ENCODE measurements around the gene IARS1.

Gene IARS1

DNA sequence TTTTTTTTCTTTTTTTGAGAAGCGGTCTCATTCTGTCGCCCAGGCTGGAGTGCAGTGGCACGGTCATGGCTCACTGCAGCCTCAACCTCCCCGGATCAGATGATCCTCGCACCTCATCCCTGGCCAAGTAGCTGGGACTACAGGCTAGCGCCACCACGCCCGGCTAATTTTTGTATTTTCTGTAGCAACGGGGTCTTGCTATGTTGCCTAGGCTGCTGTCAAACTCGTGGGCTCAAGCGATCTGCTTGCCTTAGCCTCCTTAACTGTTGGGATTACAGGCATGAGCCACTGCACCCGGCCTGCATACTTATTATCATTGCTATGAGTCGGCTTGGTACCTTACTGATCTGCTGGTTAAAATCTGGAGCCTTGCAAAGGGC, 790 bp upstream of the IARS1 start:
- Histone ChIP-seq H3K4me3 (ENCODE audit: low read length) (peak overlapping the region; percentile 88), H3K4me1 (ENCODE audit: control insufficient read depth, insufficient read depth, low read length) (peaks cover 24% of the 10 kb centered on the region), H3K9ac (ENCODE audit: low read depth, low read length) (peak overlapping the region; percentile 91), H3K27me3 (ENCODE audit: control insufficient read depth, insufficient read depth, low read length) (no peaks in the 10 kb centered on the region), H3K36me3 (ENCODE audit: insufficient read depth, low read length) (peaks cover 31% of the 10 kb centered on the region), H3K9me3 (replicated peaks; ENCODE audit: low read length) (no peaks in the 10 kb centered on the region), H3K4me2 (ENCODE audit: low read length) (peak overlapping the region; percentile 83)

DNA sequence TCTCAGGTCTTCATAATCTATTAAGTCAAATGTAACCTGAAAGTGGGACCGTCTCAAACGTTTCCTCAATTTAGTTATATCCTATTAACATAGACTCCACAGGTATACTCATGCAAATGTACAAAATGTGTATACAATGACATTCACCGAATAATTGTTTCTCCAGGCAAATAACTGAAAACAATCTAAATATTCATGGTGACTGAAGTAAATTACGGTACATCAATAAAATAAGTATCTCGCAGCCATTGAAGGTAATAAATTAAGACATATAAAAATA, 482 bp downstream of the IARS1 start:
- H3K4me1 ChIP-seq (ENCODE audit: control insufficient read depth, insufficient read depth, low read length), result peaks cover 24% of the 10 kb centered on the region
- no peaks in the 10 kb centered on the region for H3K27me3 ChIP-seq (ENCODE audit: control insufficient read depth, insufficient read depth, low read length)
- H3K9ac ChIP-seq (ENCODE audit: low read depth, low read length), result peak overlapping the region; percentile 91
- H3K36me3 ChIP-seq (ENCODE audit: insufficient read depth, low read length), result peaks cover 27% of the 10 kb centered on the region
- H3K4me2 ChIP-seq (ENCODE audit: low read length), result peak overlapping the region; percentile 88
- H3K4me3 ChIP-seq (ENCODE audit: low read length), result peak overlapping the region; percentile 88
- no peaks in the 10 kb centered on the region for H3K9me3 ChIP-seq (replicated peaks; ENCODE audit: low read length)

DNA sequence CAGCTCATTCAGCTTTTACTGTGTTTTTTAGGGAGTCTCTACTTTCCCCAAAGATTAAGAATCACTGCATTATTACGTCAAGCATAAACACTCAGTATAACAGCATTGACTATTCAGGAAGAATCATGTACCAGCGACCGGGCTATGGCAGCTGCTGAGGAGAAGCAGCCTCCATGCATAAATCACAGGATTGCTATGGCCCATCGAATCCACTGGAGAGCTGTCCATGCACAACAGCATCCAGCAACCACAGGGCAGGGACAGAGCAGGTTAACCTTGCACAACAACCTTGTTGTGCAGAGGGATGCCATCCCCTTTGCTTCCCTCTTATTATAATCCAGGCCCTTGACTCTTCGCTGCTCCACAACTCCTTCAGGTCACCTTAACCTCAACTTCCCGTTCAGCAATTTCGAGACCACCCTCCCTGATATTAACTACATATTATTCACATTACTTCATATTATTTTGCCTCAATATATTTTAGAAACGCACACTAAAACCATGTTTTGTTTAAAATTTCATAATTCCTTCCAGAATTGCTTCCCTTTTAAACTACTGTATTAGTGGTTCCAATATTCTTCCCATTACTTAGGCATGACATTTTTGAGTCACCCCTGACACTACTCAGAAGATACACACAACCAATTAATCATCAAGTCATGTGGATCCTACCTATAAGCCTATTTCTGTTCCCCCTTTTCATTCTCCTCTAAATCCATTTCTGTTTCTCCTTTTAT, 991 bp downstream of the IARS1 start:
- Histone ChIP-seq H3K4me3 (ENCODE audit: low read length) (peak overlapping the region; percentile 88), H3K4me2 (ENCODE audit: low read length) (peak overlapping the region; percentile 88), H3K36me3 (ENCODE audit: insufficient read depth, low read length) (peaks cover 27% of the 10 kb centered on the region), H3K9ac (ENCODE audit: low read depth, low read length) (peak overlapping the region; percentile 91), H3K9me3 (replicated peaks; ENCODE audit: low read length) (no peaks in the 10 kb centered on the region), H3K4me1 (ENCODE audit: control insufficient read depth, insufficient read depth, low read length) (peaks cover 24% of the 10 kb centered on the region), H3K27me3 (ENCODE audit: control insufficient read depth, insufficient read depth, low read length) (no peaks in the 10 kb centered on the region)

DNA sequence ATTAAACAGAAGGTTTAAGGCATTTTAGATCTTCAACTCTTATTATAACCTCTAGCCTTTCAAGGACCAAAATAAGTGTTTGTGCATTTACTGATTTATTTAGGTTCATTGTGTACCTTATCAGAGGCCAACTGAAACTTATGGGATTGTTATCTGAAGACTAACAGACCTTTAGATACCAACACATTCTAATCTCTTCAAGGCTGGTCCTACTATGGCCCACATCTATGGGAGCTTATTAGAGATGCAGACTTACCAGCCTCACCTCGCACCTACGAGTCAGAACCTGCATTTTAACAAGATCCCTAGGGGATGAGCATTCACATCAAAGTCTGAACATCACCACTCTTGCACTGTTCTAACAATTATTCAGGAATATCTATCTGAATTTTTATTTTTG, 1.9 kb downstream of the IARS1 start:
- Histone ChIP-seq H3K9ac (ENCODE audit: low read depth, low read length) (no peak overlapping the region), H3K36me3 (ENCODE audit: insufficient read depth, low read length) (peaks cover 28% of the 10 kb centered on the region), H3K4me2 (ENCODE audit: low read length) (peak overlapping the region; percentile 88), H3K4me3 (ENCODE audit: low read length) (no peak overlapping the region), H3K4me1 (ENCODE audit: control insufficient read depth, insufficient read depth, low read length) (peaks cover 24% of the 10 kb centered on the region), H3K9me3 (replicated peaks; ENCODE audit: low read length) (no peaks in the 10 kb centered on the region), H3K27me3 (ENCODE audit: control insufficient read depth, insufficient read depth, low read length) (no peaks in the 10 kb centered on the region)

DNA sequence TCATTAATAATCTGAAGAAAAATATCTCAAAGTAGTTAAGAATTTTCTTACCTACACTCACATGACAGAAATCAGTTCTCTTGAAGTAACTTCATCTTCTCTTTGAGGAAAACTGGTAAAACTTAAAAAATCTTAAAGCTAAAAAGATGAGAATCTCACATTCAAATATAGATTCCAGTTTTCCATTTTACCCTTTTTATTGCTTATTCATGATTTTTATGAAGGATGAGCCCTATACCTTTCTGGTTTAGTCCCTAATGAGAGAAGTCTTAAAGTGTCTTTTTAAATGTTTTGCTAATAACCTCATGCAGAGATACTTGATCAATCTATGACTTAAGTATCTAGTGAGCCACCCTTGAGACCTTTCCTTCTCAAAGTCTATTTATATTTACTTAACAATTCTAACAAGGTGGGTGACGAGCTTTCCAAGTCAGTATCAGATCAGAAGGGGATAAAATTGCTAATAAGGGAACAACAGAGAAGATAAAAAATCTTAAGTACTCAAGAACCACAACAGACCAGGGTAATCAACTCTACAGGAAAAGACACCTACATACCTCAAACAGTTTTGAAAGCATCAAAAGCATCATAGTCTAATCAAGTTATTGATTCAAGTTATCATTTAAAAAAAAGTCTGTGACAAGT, 2.6 kb downstream of the IARS1 start:
- Histone ChIP-seq H3K4me2 (ENCODE audit: low read length) (peak overlapping the region; percentile 88), H3K27me3 (ENCODE audit: control insufficient read depth, insufficient read depth, low read length) (no peaks in the 10 kb centered on the region), H3K9ac (ENCODE audit: low read depth, low read length) (no peak overlapping the region), H3K36me3 (ENCODE audit: insufficient read depth, low read length) (peaks cover 24% of the 10 kb centered on the region), H3K4me1 (ENCODE audit: control insufficient read depth, insufficient read depth, low read length) (peaks cover 24% of the 10 kb centered on the region), H3K9me3 (replicated peaks; ENCODE audit: low read length) (no peaks in the 10 kb centered on the region), H3K4me3 (ENCODE audit: low read length) (no peak overlapping the region)

DNA sequence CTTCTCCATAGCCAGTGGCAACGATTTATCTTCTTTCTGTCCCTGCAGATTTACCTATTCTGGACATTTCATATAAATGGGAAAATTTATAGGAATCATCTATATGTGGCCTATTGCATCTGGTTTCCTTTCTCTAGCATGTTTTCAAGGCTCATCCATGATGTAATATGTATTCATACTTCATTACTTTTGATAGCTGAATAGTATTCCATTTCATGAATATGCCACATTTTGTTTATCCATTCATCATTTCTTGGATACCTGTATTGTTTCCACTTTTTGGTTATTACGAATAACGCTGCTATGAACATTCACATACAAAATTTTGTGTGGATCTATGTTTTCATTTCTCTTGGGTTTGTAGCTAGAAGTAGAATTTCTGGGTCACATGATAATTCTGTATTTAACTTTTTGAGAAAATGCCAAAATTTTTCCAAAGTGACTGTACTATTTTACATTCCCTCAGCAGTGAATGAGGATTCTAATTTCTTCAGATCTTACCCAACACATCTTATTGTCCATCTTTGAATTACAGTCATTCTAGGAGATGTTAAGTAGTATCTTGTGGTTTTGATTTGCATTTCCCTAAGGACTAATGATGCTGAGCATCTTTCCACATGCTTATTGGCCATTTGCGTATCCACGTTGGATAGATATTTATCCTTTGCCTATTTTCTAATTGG, 3.6 kb downstream of the IARS1 start:
- Histone ChIP-seq H3K4me2 (ENCODE audit: low read length) (no peak overlapping the region), H3K27me3 (ENCODE audit: control insufficient read depth, insufficient read depth, low read length) (no peaks in the 10 kb centered on the region), H3K9me3 (replicated peaks; ENCODE audit: low read length) (no peaks in the 10 kb centered on the region), H3K4me1 (ENCODE audit: control insufficient read depth, insufficient read depth, low read length) (peaks cover 23% of the 10 kb centered on the region), H3K4me3 (ENCODE audit: low read length) (no peak overlapping the region), H3K36me3 (ENCODE audit: insufficient read depth, low read length) (peaks cover 34% of the 10 kb centered on the region), H3K9ac (ENCODE audit: low read depth, low read length) (no peak overlapping the region)

DNA sequence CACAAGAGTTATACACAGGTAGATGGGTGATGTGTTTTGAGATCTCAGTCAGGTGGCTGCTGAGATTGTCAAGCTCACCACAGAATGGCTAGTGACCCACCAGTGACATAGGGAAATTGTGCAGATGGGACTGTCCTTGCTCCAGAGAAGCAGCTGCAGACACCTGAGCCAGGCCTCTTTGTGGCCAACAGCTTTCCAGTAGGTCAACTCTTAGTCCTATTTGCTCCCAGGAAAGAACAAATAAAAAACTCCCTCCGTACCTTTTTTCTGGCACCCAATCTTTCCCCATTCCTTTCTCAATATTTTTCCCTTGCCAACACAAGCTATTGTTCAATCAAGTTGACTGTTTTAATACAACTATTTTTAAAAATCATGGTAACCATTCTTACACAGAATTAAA, 14.2 kb downstream of the IARS1 start:
- no peak overlapping the region for H3K9ac ChIP-seq (ENCODE audit: low read depth, low read length)
- H3K9me3 ChIP-seq (replicated peaks; ENCODE audit: low read length), result no peaks in the 10 kb centered on the region
- H3K4me3 ChIP-seq (ENCODE audit: low read length), result no peak overlapping the region
- peaks cover 89% of the 10 kb centered on the region for H3K36me3 ChIP-seq (ENCODE audit: insufficient read depth, low read length)
- no peak overlapping the region for H3K4me2 ChIP-seq (ENCODE audit: low read length)
- peaks cover 9% of the 10 kb centered on the region for H3K4me1 ChIP-seq (ENCODE audit: control insufficient read depth, insufficient read depth, low read length)
- H3K27me3 ChIP-seq (ENCODE audit: control insufficient read depth, insufficient read depth, low read length), result no peaks in the 10 kb centered on the region

DNA sequence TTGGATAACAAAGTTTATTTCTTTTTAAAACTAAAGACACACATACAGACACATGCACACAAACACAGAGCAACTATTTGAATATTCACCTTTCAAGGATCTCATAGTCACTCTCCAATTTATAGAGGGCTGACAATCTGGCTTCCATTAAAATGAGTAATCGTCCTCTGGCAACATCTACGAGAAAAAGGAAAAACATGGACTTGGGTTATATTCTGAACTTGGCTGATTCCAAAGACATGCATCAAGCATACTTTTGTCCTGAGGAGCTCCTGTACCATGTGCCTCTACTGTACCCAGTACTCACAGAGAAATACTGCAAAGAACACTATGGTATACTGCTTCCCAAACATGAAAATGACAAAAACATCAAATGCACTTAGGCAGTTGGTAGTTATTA, 15.4 kb downstream of the IARS1 start:
- peaks cover 9% of the 10 kb centered on the region for H3K4me1 ChIP-seq (ENCODE audit: control insufficient read depth, insufficient read depth, low read length)
- H3K27me3 ChIP-seq (ENCODE audit: control insufficient read depth, insufficient read depth, low read length), result no peaks in the 10 kb centered on the region
- no peak overlapping the region for H3K4me2 ChIP-seq (ENCODE audit: low read length)
- peaks cover 89% of the 10 kb centered on the region for H3K36me3 ChIP-seq (ENCODE audit: insufficient read depth, low read length)
- no peaks in the 10 kb centered on the region for H3K9me3 ChIP-seq (replicated peaks; ENCODE audit: low read length)
- H3K4me3 ChIP-seq (ENCODE audit: low read length), result no peak overlapping the region
- H3K9ac ChIP-seq (ENCODE audit: low read depth, low read length), result no peak overlapping the region

DNA sequence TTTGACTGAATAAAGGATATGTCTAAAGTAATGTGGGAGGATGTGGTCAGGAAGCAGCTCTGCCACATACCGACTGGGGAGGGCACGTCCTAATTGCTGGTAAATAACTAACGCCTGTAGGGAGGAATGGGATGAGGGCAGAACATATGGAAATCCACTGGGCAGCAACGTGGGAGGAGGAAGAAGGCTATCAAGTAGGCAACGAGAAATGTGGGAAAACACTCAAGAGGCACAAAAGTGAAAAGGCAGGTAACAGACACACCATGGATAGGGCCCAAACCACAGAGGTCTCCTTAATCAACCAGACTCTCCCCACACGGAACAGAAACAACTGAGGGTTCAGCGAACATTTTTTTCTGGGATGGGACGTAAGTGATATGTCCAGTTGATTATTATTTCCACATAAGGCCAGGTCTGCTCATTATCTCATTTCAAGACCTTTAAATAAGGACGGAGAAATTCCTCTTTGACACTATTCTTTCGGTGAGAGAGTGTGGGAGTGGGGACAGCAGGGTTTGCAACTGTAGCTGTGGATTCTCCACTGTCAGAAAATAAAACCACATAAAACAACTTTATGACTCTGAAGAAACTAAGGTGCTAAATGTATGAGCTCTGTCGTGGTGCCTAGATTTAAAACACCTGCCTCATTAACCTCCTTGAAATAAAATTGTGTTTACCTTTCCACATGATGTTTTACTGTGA, 17.0 kb downstream of the IARS1 start:
- no peak overlapping the region for H3K4me3 ChIP-seq (ENCODE audit: low read length)
- H3K36me3 ChIP-seq (ENCODE audit: insufficient read depth, low read length), result peaks cover 89% of the 10 kb centered on the region
- H3K4me1 ChIP-seq (ENCODE audit: control insufficient read depth, insufficient read depth, low read length), result peaks cover 9% of the 10 kb centered on the region
- H3K9ac ChIP-seq (ENCODE audit: low read depth, low read length), result no peak overlapping the region
- no peaks in the 10 kb centered on the region for H3K27me3 ChIP-seq (ENCODE audit: control insufficient read depth, insufficient read depth, low read length)
- H3K4me2 ChIP-seq (ENCODE audit: low read length), result no peak overlapping the region
- no peaks in the 10 kb centered on the region for H3K9me3 ChIP-seq (replicated peaks; ENCODE audit: low read length)

DNA sequence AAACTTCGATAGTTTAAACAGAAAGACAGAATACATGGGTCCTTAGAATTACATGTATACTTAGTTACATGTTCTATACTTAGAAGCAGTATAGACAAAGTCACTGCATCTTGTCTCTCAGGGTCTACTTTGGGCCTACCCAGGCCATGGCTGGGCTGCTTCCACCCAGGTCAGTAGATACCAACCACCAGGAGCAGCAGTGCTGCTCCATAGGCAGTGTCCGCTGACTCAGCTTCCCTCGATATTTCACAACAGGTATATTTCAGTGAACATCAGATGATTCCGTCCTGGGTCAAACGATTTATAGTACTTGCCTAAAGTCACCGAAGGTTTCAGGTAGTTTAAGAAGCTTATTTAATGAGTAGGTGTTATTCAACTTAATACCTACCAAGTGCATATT, 18.0 kb downstream of the IARS1 start:
- no peak overlapping the region for H3K9ac ChIP-seq (ENCODE audit: low read depth, low read length)
- H3K4me2 ChIP-seq (ENCODE audit: low read length), result no peak overlapping the region
- H3K4me1 ChIP-seq (ENCODE audit: control insufficient read depth, insufficient read depth, low read length), result peaks cover 9% of the 10 kb centered on the region
- H3K36me3 ChIP-seq (ENCODE audit: insufficient read depth, low read length), result peaks cover 89% of the 10 kb centered on the region
- H3K27me3 ChIP-seq (ENCODE audit: control insufficient read depth, insufficient read depth, low read length), result no peaks in the 10 kb centered on the region
- H3K9me3 ChIP-seq (replicated peaks; ENCODE audit: low read length), result no peaks in the 10 kb centered on the region
- H3K4me3 ChIP-seq (ENCODE audit: low read length), result no peak overlapping the region

DNA sequence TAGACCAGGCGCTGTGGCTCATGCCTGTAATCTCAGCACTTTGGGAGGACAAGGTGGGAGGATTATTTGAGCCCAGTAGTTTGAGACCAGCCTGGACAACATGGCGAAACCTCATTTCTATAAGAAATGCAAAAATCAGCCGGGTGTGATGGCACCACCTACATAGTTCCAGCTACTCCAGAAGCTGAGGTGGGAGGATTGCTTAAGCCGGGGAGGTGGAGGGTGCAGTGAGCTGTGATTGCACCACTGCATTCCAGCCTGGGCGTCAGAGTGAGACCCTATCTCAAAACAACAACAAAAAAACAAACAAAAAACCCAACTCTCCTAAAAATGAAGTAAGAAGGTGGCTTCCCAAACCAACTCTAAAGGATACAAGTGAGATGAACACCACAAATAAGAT, 23.0 kb downstream of the IARS1 start:
- no peaks in the 10 kb centered on the region for H3K9me3 ChIP-seq (replicated peaks; ENCODE audit: low read length)
- no peak overlapping the region for H3K4me2 ChIP-seq (ENCODE audit: low read length)
- no peaks in the 10 kb centered on the region for H3K27me3 ChIP-seq (ENCODE audit: control insufficient read depth, insufficient read depth, low read length)
- peaks cover 89% of the 10 kb centered on the region for H3K36me3 ChIP-seq (ENCODE audit: insufficient read depth, low read length)
- peaks cover under 1% of the 10 kb centered on the region for H3K4me1 ChIP-seq (ENCODE audit: control insufficient read depth, insufficient read depth, low read length)
- H3K4me3 ChIP-seq (ENCODE audit: low read length), result no peak overlapping the region
- H3K9ac ChIP-seq (ENCODE audit: low read depth, low read length), result no peak overlapping the region
